ENCODE results near the gene ADAMTSL1.

Gene ADAMTSL1

DNA sequence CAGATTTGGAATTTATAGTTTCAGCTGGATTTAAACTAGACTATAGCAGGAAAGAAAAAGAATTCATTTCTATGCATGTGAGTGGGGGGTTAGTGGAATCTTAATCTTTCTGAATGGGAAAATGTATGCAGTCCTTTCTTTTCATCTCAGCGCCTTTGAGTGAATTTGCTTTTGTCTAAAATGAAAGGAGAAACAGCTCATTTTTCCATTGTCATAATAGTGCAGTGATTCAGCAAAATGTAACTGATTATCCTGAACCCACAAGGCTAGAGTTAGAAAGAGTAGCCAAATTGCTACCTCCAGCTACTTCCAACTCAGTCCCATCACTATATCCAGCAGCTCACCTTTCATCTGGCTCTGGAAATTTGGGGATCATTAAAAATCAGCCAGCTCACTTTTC lies 134.4 kb downstream of the ADAMTSL1 start:
- no peak for DNase-seq

GRCh38 chr9:18610956-18611355 lies 137.0 kb downstream of the ADAMTSL1 start:
- no peak for DNase-seq

DNA sequence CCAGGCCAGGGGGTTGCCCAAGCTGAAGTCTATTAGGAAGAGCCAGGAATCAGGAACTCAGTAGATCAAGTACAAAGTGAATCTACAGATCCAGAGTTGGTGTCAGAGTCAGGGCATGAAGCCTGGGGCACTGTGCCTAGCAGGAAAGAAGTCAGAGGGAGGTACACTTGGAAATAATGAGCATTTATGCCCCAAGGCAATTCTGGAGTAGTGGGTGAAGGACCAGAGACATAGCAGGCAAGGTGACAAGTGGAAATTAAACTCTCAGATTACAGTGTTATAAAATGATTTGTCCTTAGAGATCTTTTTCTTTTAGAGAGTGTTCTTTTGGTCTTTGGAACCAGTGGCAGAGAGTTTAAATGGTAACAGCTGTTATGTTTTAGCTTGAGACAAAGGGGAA lies 138.0 kb downstream of the ADAMTSL1 start:
- DNase-seq, result no peak

DNA sequence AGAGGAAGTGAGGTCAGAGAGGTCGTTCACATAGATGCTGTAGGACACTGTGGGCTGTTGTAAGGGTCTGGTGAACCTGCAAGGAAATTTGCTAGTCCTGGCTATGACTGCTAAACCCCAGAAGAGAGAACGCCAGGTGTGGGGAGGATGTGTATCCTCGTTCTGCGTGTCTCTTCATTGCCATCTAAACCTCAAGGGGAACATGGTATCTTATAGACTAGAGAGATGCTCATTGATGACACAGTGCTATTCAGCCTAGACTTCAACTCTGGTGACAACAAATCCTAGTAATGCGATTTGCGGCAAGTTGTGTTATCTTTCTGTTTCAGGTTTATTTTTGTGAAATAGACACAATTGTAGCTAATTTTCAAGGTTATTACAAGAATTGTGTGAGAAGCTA lies 140.2 kb downstream of the ADAMTSL1 start:
- DNase-seq, result no peak

- no peak for DNase-seq
These were observed 140.7 kb downstream of the ADAMTSL1 start for GRCh38 chr9:18614651-18615050.

DNA sequence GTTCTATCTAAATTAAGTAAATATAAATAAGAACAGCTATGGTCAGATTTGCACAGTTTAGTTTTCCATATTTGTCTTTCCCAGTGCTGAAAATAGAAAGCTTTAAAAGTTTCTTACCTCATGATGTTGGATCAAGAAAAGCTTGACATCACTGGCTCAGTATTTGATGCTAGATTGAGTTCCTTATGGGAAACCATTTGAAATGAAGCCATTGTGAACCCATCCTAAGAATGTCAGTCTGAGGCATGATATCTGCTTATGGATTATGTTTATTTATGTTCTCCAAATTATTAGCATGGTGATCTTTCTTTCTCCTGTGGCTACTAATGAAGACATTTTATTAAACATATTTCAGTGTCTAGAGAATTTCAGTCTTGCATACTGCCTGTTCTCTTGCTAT lies 143.0 kb downstream of the ADAMTSL1 start:
- DNase-seq, result no peak

- no peak for DNase-seq
These were observed 143.8 kb downstream of the ADAMTSL1 start for GRCh38 chr9:18617759-18618158.

GRCh38 chr9:18618862-18619261 lies 144.9 kb downstream of the ADAMTSL1 start:
- DNase-seq, result no peak

DNA sequence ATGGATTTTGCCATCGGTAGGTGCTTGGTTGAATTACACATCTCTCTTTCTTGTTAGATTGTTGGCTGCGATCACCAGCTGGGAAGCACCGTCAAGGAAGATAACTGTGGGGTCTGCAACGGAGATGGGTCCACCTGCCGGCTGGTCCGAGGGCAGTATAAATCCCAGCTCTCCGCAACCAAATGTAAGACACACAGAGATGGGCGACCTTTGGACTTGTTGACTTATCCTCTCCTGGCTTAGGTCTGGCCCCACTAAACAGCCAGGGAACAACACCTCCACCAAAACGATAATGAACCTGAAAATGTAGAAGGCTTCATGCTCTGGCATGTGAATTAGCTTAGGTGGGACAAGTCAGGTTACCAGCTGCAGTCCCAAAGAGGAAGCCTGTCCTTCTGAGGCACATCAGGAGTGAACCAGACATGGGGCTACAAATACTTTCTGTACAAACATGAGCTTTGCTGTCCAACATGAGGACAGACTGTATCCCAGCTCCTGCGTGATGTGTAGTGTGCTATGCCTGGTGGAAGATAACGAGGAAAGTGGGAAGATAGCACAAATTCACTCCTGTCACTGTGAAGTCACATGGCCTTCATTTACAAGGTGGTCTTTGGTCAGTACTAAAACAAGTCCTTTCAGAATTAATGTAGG lies 148.4 kb downstream of the ADAMTSL1 start:
- DNase-seq, result no peak

- DNase-seq, result no peak
These were observed 149.5 kb downstream of the ADAMTSL1 start for GRCh38 chr9:18623221-18624079.

DNA sequence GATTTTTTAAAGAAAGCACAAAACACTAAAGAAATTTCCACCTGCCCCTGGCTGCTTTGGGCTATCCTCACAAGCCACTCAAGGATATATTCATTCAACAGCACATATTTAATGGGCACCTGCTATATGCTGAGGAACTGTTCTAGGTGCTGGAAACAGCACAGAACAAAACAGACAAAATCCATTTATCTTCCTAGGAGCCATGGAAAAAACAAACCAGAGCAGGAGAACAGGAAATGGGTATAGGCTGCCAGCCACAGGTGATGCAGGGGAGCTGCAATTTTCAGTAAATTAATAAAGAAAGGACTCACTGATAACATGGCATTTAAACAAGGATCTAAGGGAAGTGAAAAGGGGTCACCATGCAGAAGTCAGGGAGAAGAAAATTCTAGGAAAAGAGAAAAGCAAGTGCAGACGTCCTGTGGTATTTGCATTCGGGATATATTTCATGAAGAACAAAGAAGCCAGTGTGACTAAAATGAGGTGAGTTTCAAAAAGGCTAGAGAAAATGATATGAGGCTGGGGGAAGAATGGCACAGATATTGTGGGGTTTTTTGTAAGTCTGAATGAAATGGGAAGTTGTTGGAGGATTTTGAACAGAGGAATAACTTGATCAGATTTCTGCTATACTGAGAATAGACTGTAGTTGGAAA lies 152.2 kb downstream of the ADAMTSL1 start:
- no peak for DNase-seq

- no peak for DNase-seq
These were observed 155.2 kb downstream of the ADAMTSL1 start for GRCh38 chr9:18629136-18629535.

DNA sequence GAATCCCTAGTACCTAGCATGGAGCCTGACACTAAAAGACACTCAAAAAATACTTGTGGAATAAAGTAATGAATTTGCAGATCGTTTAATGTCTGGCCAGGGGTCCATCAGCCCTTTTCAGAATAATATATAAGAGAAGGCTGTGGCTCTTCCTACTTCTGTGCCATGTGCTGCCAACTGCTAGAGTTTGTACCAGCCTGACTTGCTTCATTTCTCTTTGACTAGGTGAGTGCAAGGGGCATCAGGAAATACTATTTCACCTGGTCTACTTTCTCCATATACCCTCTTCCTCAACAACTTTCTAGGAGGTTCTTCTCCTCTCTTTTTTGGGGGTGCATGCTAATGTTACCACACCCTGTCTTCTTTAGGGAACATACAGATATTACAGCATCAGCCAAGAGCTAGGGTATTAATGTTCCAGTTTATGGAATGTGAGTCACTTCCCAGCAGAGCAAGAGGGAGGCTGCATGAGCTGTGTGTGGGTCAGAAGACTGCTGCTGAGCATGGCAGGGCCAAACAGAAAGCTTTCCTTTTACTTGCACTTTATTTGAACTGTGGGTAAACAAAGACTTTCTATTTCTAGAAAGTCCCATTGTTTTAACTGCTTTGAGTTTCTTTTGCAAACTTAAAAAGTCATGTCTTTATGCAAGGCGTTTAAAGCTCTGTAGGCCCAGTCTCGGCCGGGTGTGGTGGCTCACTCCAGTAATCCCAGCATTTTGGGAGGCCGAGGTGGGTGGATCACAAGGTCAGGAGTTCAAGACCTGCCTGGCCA lies 158.9 kb downstream of the ADAMTSL1 start:
- DNase-seq, result no peak

- DNase-seq, result no peak
These were observed 162.8 kb downstream of the ADAMTSL1 start for GRCh38 chr9:18636781-18637180.

GRCh38 chr9:18638371-18639249 lies 164.7 kb downstream of the ADAMTSL1 start:
- no peak for DNase-seq

- DNase-seq, result no peak
These were observed 166.0 kb downstream of the ADAMTSL1 start for GRCh38 chr9:18639911-18640310.

- no peak for DNase-seq
These were observed 185.1 kb downstream of the ADAMTSL1 start for GRCh38 chr9:18658804-18659705.

DNA sequence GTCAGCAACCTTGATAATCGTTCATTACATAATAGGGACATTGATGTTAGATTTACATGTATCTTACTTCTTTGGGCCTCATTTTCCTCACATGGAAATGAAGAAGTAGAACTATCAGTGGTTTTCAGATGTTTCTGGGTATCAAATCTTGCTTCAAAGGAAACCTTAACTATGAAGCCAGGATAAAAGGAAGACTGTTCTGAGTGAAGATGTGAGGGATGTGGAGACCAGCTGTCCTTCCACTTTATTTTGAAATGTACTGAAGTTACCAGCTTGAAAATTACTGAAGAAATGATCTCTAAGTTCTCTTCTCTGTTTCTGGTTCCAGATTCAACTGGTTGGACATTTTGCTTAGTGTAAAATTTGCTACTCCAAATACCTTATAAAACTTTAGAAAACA lies 186.0 kb downstream of the ADAMTSL1 start:
- DNase-seq, result no peak

DNA sequence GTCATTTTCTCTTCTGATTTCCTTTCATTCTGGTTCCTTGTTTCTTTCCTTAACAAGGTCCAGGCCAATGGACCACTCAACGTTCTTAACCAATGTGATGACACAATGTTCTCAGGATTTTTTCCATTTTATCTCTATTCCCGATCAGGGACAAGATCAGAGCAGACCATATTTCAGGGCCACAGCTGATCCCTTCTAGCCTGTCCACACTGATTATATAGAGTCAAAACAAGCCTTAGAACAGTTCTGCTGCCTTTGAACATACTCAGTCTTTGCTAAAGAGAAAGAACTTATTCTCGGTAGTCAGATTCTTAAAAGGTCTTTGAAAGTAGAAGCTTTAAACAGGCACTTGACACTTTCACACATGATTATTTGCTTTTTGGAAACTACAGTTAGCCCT lies 188.4 kb downstream of the ADAMTSL1 start:
- DNase-seq, result no peak

- no peak for DNase-seq
These were observed 192.0 kb downstream of the ADAMTSL1 start for GRCh38 chr9:18665947-18666346.

- DNase-seq, result no peak
These were observed 192.4 kb downstream of the ADAMTSL1 start for GRCh38 chr9:18666348-18666747.
